K562 (cell line): ENCODE results near the gene SHBG. TPM values are rescaled to one million over a fixed set of nuclear protein-coding genes. Genes with fewer than 3 reads are reported as not detected.
A peak's percentile ranks its signal among the peaks of the same experiment; 100 is the strongest.

ENCODE experiments used
- ATAC-seq: fragments of 200-7000 bp; cut with Tn5 transposase; 3 replicates; pipeline ENCODE4 v1.9.1; 2020; ENCODE audit warnings: moderate library complexity
- BruUV-seq: library from RNA; stranded (reverse); fragments of 400-500 nt; replicated peaks from 2 replicates; lab custom pipeline; 2021; lab: Mats Ljungman, UMichigan
- CTCF ChIA-PET: fragments of 300-600 bp; formaldehyde crosslinking; extraction: SDS; loops from one replicate; lab custom pipeline; 2021; ENCODE audit warnings: low intra/inter-chr PET ratio; lab: Yijun Ruan, JAX
- POLR2A ChIA-PET: fragments of 300-600, 350-650 bp; sonication (Branson Sonifier 250); formaldehyde crosslinking; extraction: SDS; loops from one replicate; lab custom pipeline; 2021; ENCODE audit warnings: antibody characterized with exemption, inconsistent platforms; lab: Yijun Ruan, JAX
- DNase-seq, 4 experiments: peaks; one replicate each; pipeline versions ENCODE4 v3.0.0 to v3.0.0-alpha.2; 2011 to 2018; ENCODE audit warnings: low spot score in 3 of 4, mixed read lengths in 3 of 4; ENCODE audit errors: extremely low read depth in 1 of 4
- FAIRE-seq: peaks from 2 replicates; lab custom pipeline; 2011; peaks lifted over from hg19 to GRCh38; lab: Jason Lieb, UNC
- H2AFZ ChIP-seq: 2 replicates; pipeline ENCODE4 v1.6.0; 2011; ENCODE audit warnings: low read depth, low read length, control low read depth, inconsistent platforms
- H3K27ac ChIP-seq: fragments of 200-600 bp; 3 replicates; pipeline ENCODE4 v1.8.0; 2011; ENCODE audit warnings: low read depth, mild to moderate bottlenecking, control low read depth, inconsistent platforms, low read length, moderate library complexity, mixed read lengths; ENCODE audit errors: extremely low read depth
- H3K27me3 ChIP-seq, 2 experiments: fragments of 300-600 bp in 1 of 2; 2 replicates in 1 of 2; 3 replicates in 1 of 2; pipeline versions ENCODE4 v1.6.0 to v1.8.0; 2011; ENCODE audit warnings: inconsistent platforms in 2 of 2, low read length in 2 of 2, mild to moderate bottlenecking in 1 of 2, mixed read lengths in 1 of 2, moderate library complexity in 1 of 2; ENCODE audit not compliant: control insufficient read depth in 2 of 2, insufficient read depth in 2 of 2
- H3K36me3 ChIP-seq: fragments of 300-600 bp; 3 replicates; pipeline ENCODE4 v1.8.0; 2011; ENCODE audit warnings: mild to moderate bottlenecking, low read length, inconsistent platforms; ENCODE audit not compliant: control insufficient read depth, insufficient read depth
- H3K4me1 ChIP-seq, 2 experiments: fragments of 200-600 bp in 1 of 2; replicated peaks in 1 of 2; 2 replicates in 1 of 2; 3 replicates in 1 of 2; pipeline versions ENCODE4 v1.5.1 to v1.8.0; 2011; ENCODE audit warnings: inconsistent platforms in 2 of 2, low read length in 2 of 2, mild to moderate bottlenecking in 1 of 2, mixed read lengths in 1 of 2, moderate library complexity in 1 of 2; ENCODE audit not compliant: control insufficient read depth in 2 of 2, insufficient read depth in 2 of 2
- H3K4me2 ChIP-seq: 2 replicates; pipeline ENCODE4 v1.6.1; 2011; ENCODE audit warnings: low read length, control low read depth, inconsistent platforms, mixed read lengths; ENCODE audit not compliant: insufficient read depth
- H3K4me3 ChIP-seq: fragments of 200-600 bp; sonication (generic), shearing (Covaris generic); 2 replicates; pipeline ENCODE4 v1.5.1; 2016; ENCODE audit warnings: control low read depth, inconsistent platforms
- H3K79me2 ChIP-seq: fragments of 200-600 bp; 3 replicates; pipeline ENCODE4 v1.8.0; 2011; ENCODE audit warnings: low read length, inconsistent platforms; ENCODE audit not compliant: control insufficient read depth, insufficient read depth
- H3K9ac ChIP-seq, 2 experiments: 2 replicates each; pipeline versions ENCODE4 v1.6.0 to v1.6.1; 2011; ENCODE audit warnings: low read depth in 2 of 2, low read length in 2 of 2, control low read depth in 1 of 2, inconsistent platforms in 1 of 2, mild to moderate bottlenecking in 1 of 2, mixed read lengths in 1 of 2; ENCODE audit not compliant: insufficient read depth in 1 of 2
- H3K9me1 ChIP-seq: one replicate; pipeline ENCODE4 v1.6.0; 2011; ENCODE audit warnings: inconsistent platforms, mild to moderate bottlenecking, low read length, moderate library complexity; ENCODE audit not compliant: control insufficient read depth, insufficient read depth
- H3K9me3 ChIP-seq: replicated peaks from 2 replicates; pipeline ENCODE4 v1.5.1; 2011; ENCODE audit warnings: low read depth, low read length, inconsistent platforms; ENCODE audit not compliant: control insufficient read depth, insufficient read depth
- H4K20me1 ChIP-seq: replicated peaks from 2 replicates; pipeline ENCODE4 v1.6.1; 2011; ENCODE audit warnings: low read length, inconsistent platforms, mixed read lengths; ENCODE audit not compliant: control insufficient read depth, insufficient read depth
- EGR1 ChIP-seq: fragments of 450-650 bp; conservative IDR thresholded peaks from 2 replicates; pipeline ENCODE4 v1.6.1; 2017; ENCODE audit warnings: mild to moderate bottlenecking
- FOXP4 ChIP-seq: sonication (generic); formaldehyde crosslinking; IDR thresholded peaks from 2 replicates; pipeline ENCODE4 v1.8.0; 2022; ENCODE audit warnings: mild to moderate bottlenecking, missing genetic modification reagents, borderline replicate concordance
- HMGN3 ChIP-seq: IDR thresholded peaks from 2 replicates; pipeline ENCODE4 v1.6.1; 2011; ENCODE audit warnings: borderline replicate concordance, low read depth, mild to moderate bottlenecking, mixed read lengths, low read length; ENCODE audit not compliant: insufficient read length; ENCODE audit errors: extremely low read depth
- KAT7 ChIP-seq: sonication (generic); formaldehyde crosslinking; IDR thresholded peaks from 2 replicates; pipeline ENCODE4 v1.8.0; 2022; ENCODE audit warnings: missing genetic modification reagents, mild to moderate bottlenecking, borderline replicate concordance
- KDM2B ChIP-seq: fragments of 250-450 bp; sonication (Bioruptor Pico); IDR thresholded peaks from 2 replicates; pipeline ENCODE4 v1.8.0; 2021; ENCODE audit warnings: mild to moderate bottlenecking, moderate library complexity
- RNF219 ChIP-seq: fragments of 250-450 bp; sonication (Bioruptor Pico); IDR thresholded peaks from 2 replicates; pipeline ENCODE4 v1.5.0; 2022; ENCODE audit warnings: mild to moderate bottlenecking
- ZBTB7A ChIP-seq: IDR thresholded peaks from 2 replicates; pipeline ENCODE4 v1.6.1; 2011; ENCODE audit warnings: low read depth, mild to moderate bottlenecking, low read length, moderate library complexity, borderline replicate concordance; ENCODE audit not compliant: control insufficient read depth
- ZNF165 ChIP-seq: fragments of 250-450 bp; sonication (Bioruptor Pico); IDR thresholded peaks from 2 replicates; pipeline ENCODE4 v1.4.0; 2020; ENCODE audit warnings: borderline replicate concordance
- WGBS: fragments of 100-300 bp; shearing (Covaris generic); methylation state at CpG from one replicate; pipeline ENCODE4 v1.1.6; 2016; ENCODE audit warnings: low coverage, mixed read lengths; ENCODE audit not compliant: insufficient coverage; ENCODE audit errors: missing lambda C conversion rate; 5-methylcytosine and 5-hydroxymethylcytosine counted together
- in situ Hi-C: fragments of 300-500 bp; cut with MboI; formaldehyde crosslinking; loops from 4 replicates; pipeline ENCODE4 v1.15.0; 2018; ENCODE audit warnings: inconsistent platforms, mixed read lengths
- intact Hi-C: fragments of 100-400 bp; cut with micrococcal nuclease; formaldehyde crosslinking; loops from 2 replicates; pipeline ENCODE4 v1.14.2; 2022
- polyA plus RNA-seq, 8 experiments: library from polyadenylated mRNA; depleted of rRNA in 4 of 8; stranded (reverse) in 5 of 8; unstranded in 3 of 8; fragments of >200 nt; fragmentation: Nextera tagmentation in 2 of 8; fragmentation: Illumina TruSeq in 1 of 8; extraction: Ambion mirVana in 2 of 8; extraction: Trizol in 1 of 8; gene quantifications; 2 replicates each; pipeline versions ENCODE4 v1.2.1 to v1.2.3, GENCODE V29; 2011 to 2014; ENCODE audit warnings: inconsistent platforms in 1 of 8, missing spikeins in 1 of 8
- total RNA-seq, 7 experiments: library from RNA; depleted of rRNA in 6 of 7; stranded (reverse); fragments of >200 nt in 6 of 7; fragmentation: Illumina TruSeq in 2 of 7; extraction: Trizol in 2 of 7; gene quantifications; 2 replicates each; pipeline versions ENCODE4 v1.2.1 to v1.2.3, GENCODE V29; 2011 to 2021; ENCODE audit warnings: low replicate concordance in 1 of 7

SHBG gene
- total and polyA plus RNA-seq, 9 of the 15 experiments (the other 6 are each of a cell fraction or from before 2014, with no cell fraction given): not detected

- Histone ChIP-seq H3K79me2 (no peaks in the 10 kb centered on the region), H3K9me1 (no peaks in the 10 kb centered on the region), H3K4me1 (peaks cover 11 to 44% of the 10 kb centered on the region in 2 experiments; a peak in 4 of 5 replicates), H3K27me3 (no peaks in the 10 kb centered on the region), H2AFZ (peak overlapping the region; percentile 59; the same call in 1 of the 2 replicates), H3K27ac (no peak overlapping the region), H3K9ac (peak overlapping the region; percentile 44 to 89; a peak in 3 of 4 replicates), H4K20me1 (no peaks in the 10 kb centered on the region; the same call in 1 of the 2 replicates), H3K4me3 (peak overlapping the region; percentile 39), H3K36me3 (no peaks in the 10 kb centered on the region), H3K9me3 (no peaks in the 10 kb centered on the region), H3K4me2 (peak overlapping the region; percentile 68)
- ATAC-seq: peak; percentile 8; the same call in 1 of the 3 replicates
- no TSS peak for BruUV-seq
- WGBS: 27% methylated on average over 13 of the region's 54 CpGs
- FAIRE-seq: no peak
- ChIA-PET CTCF (no interaction called here), POLR2A (interaction anchor here (1.3 to 2.9 kb wide), 6 partner anchors 9 to 78 kb away, joined by 4 to 41 read pairs (median 10); partner anchors contain the start of genes MPDU1, TP53 and WRAP53)
- intact Hi-C loops: no loop called here
- in situ Hi-C loops: no loop called here
- TF ChIP-seq RNF219 (CRISPR knock-in tag) (no peak), FOXP4 (CRISPR knock-in tag) (no peak), ZNF165 (CRISPR knock-in tag) (no peak), KDM2B (CRISPR knock-in tag) (0 out of 2 replicates have a peak, but pooled peaks have one; percentile 36), KAT7 (CRISPR knock-in tag) (0 out of 2 replicates have a peak, but pooled peaks have one; percentile 65), EGR1 (peak; percentile 72), HMGN3 (peak; percentile 24), ZBTB7A (0 out of 2 replicates have a peak, but pooled peaks have one; percentile 83)
- peak; percentile 39 to 54 (median 50) for DNase-seq
Observed at GRCh38 chr17:7651665-7652387, 21.9 kb downstream of the SHBG start.
